AG04450 (cell line): ENCODE results near the gene SRRM3. TPM values are rescaled to one million over a fixed set of nuclear protein-coding genes. Genes with fewer than 3 reads are reported as not detected.
"Not testable (repeated sequence)": the region's sequence is repeated elsewhere in the genome, so short reads cannot be mapped to it uniquely, and the experiment has no call there.

Experiments used
- CTCF ChIA-PET: fragments of 300-600, 350-600 bp; formaldehyde crosslinking; extraction: SDS; loops from one replicate; lab custom pipeline; 2022; ENCODE audit warnings: antibody characterized with exemption, inconsistent platforms; lab: Charles Lee
- POLR2A ChIA-PET: fragments of 350-600 bp; formaldehyde crosslinking; extraction: SDS; loops from one replicate; lab custom pipeline; 2021; ENCODE audit warnings: antibody characterized with exemption, inconsistent platforms; lab: Yijun Ruan, JAX
- DNase-seq: peaks from one replicate; pipeline ENCODE4 v3.0.0-alpha.2; 2011; ENCODE audit warnings: low read depth, low spot score
- H3K27ac ChIP-seq: one replicate; pipeline ENCODE4 v1.5.1; 2012; ENCODE audit warnings: low read depth, low read length, control low read depth
- H3K27me3 ChIP-seq: one replicate; pipeline ENCODE4 v1.6.0; 2012; ENCODE audit warnings: low read length; ENCODE audit not compliant: control insufficient read depth, insufficient read depth
- H3K4me3 ChIP-seq: 2 replicates; pipeline ENCODE4 v1.5.1; 2011; ENCODE audit warnings: mild to moderate bottlenecking, low read depth, low read length, control low read depth
- H3K9me3 ChIP-seq: 2 replicates; pipeline ENCODE4 v1.5.1; 2012; ENCODE audit warnings: low read length; ENCODE audit not compliant: control insufficient read depth, insufficient read depth
- CTCF ChIP-seq: IDR thresholded peaks from 2 replicates; pipeline ENCODE4 v1.5.1; 2011; ENCODE audit warnings: low read depth, low read length, control low read depth, inconsistent platforms
- polyA plus RNA-seq: library from polyadenylated mRNA; depleted of rRNA; stranded (reverse); fragments of >200 nt; gene quantifications from 2 replicates; pipeline ENCODE4 v1.2.3, GENCODE V29; 2011

The SRRM3 gene
- polyA plus RNA-seq, 1 experiment: 1.5 TPM

- TF ChIP-seq CTCF: no peak
- Histone ChIP-seq H3K27ac (no peak overlapping the region), H3K4me3 (no peak overlapping the region), H3K27me3 (peaks cover 8% of the 10 kb centered on the region), H3K9me3 (no peaks in the 10 kb centered on the region)
- ChIA-PET POLR2A (no interaction called here), CTCF (no interaction called here)
- no peak for DNase-seq
Observed at GRCh38 chr7:76222839-76223238, 21.1 kb downstream of the SRRM3 start.

GRCh38 chr7:76223286-76223972 lies 21.7 kb downstream of the SRRM3 start:
- peaks cover 3% of the 10 kb centered on the region for H3K27me3 ChIP-seq
- no peaks in the 10 kb centered on the region for H3K9me3 ChIP-seq
- H3K27ac ChIP-seq: no peak overlapping the region
- no peak for DNase-seq
- ChIA-PET POLR2A (no interaction called here), CTCF (no interaction called here)
- no peak overlapping the region for H3K4me3 ChIP-seq
- TF ChIP-seq CTCF: no peak

GRCh38 chr7:76224695-76225094 lies 23.0 kb downstream of the SRRM3 start:
- ChIA-PET POLR2A (no interaction called here), CTCF (no interaction called here)
- peaks cover 4% of the 10 kb centered on the region for H3K27me3 ChIP-seq
- no peak overlapping the region for H3K4me3 ChIP-seq
- H3K9me3 ChIP-seq: no peaks in the 10 kb centered on the region
- no peak overlapping the region for H3K27ac ChIP-seq
- TF ChIP-seq CTCF: no peak
- no peak for DNase-seq

- TF ChIP-seq CTCF: no peak
- Histone ChIP-seq H3K27me3 (peaks cover 4% of the 10 kb centered on the region), H3K9me3 (no peaks in the 10 kb centered on the region), H3K4me3 (no peak overlapping the region), H3K27ac (no peak overlapping the region)
- ChIA-PET POLR2A (no interaction called here), CTCF (no interaction called here)
- no peak for DNase-seq
Observed at GRCh38 chr7:76225379-76225778, 23.7 kb downstream of the SRRM3 start.

GRCh38 chr7:76225951-76226350 lies 24.3 kb downstream of the SRRM3 start:
- H3K4me3 ChIP-seq: no peak overlapping the region
- H3K27ac ChIP-seq: no peak overlapping the region
- TF ChIP-seq CTCF: no peak
- H3K9me3 ChIP-seq: no peaks in the 10 kb centered on the region
- POLR2A ChIA-PET: interaction anchor here (0.7 kb wide), 1 partner anchor 28 kb away, joined by 4 read pairs; no protein-coding TSS in a partner anchor
- no peak for DNase-seq
- CTCF ChIA-PET: no interaction called here
- peaks cover 4% of the 10 kb centered on the region for H3K27me3 ChIP-seq

- DNase-seq, H3K9me3 ChIP-seq, POLR2A ChIA-PET, CTCF ChIA-PET, H3K27ac ChIP-seq, H3K4me3 ChIP-seq: not testable (repeated sequence)
- H3K27me3 ChIP-seq: peaks cover 11% of the 10 kb centered on the region
Observed at GRCh38 chr7:76226878-76227423, 25.3 kb downstream of the SRRM3 start.
